RWPE1 (cell line): ENCODE results near the gene RERE.
A peak's percentile ranks its signal among the peaks of the same experiment; 100 is the strongest.

Experiments
- CTCF ChIA-PET: fragments of 350-600 bp; sonication (Branson Sonifier 250); formaldehyde crosslinking; extraction: SDS; loops from one replicate; lab custom pipeline; 2021; lab: Yijun Ruan, JAX
- POLR2A ChIA-PET: fragments of 400-600 bp; formaldehyde crosslinking; extraction: SDS; loops from one replicate; lab custom pipeline; 2020; ENCODE audit warnings: antibody characterized with exemption; ENCODE audit not compliant: low non-redundant PET; lab: Yijun Ruan, JAX
- DNase-seq: peaks from one replicate; pipeline ENCODE4 v3.0.0; 2012; ENCODE audit warnings: low spot score
- H3K27ac ChIP-seq: fragments of 450-650 bp; 2 replicates; pipeline ENCODE4 v1.5.1; 2017
- TF ChIP-seq, protein P1 (sequence below): fragments of 450-650 bp; conservative IDR thresholded peaks from 2 replicates; pipeline ENCODE4 v1.5.1; 2017; ENCODE audit warnings: low read depth, mild to moderate bottlenecking

Gene RERE

DNA sequence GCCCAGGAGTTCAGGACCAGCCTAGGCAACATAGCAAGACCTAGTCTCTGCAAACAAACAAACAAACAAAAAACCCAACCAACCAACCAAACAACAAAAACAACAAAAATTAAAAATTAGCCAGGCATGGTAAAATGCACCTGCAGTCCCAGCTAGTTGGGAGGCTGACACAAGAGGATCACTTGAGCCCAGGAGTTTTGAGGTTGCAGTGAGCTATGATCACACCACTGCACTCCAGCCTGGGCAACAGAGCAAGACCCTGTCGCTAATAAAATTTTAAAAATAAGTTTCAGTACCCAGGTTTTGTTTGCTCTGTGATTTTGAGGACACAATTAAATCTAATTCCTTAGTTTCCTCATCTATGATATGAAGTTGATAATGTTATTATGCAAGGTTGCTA, 298.3 kb downstream of the RERE start:
- CTCF ChIA-PET: no interaction called here
- POLR2A ChIA-PET: no interaction called here
- TF ChIP-seq, protein P1, sequence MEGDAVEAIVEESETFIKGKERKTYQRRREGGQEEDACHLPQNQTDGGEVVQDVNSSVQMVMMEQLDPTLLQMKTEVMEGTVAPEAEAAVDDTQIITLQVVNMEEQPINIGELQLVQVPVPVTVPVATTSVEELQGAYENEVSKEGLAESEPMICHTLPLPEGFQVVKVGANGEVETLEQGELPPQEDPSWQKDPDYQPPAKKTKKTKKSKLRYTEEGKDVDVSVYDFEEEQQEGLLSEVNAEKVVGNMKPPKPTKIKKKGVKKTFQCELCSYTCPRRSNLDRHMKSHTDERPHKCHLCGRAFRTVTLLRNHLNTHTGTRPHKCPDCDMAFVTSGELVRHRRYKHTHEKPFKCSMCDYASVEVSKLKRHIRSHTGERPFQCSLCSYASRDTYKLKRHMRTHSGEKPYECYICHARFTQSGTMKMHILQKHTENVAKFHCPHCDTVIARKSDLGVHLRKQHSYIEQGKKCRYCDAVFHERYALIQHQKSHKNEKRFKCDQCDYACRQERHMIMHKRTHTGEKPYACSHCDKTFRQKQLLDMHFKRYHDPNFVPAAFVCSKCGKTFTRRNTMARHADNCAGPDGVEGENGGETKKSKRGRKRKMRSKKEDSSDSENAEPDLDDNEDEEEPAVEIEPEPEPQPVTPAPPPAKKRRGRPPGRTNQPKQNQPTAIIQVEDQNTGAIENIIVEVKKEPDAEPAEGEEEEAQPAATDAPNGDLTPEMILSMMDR: no peak
- DNase-seq: no peak
- H3K27ac ChIP-seq: no peak overlapping the region

- H3K27ac ChIP-seq: no peak overlapping the region
- ChIA-PET POLR2A (no interaction called here), CTCF (no interaction called here)
- DNase-seq: no peak
- TF ChIP-seq, protein P1: no peak
Measured at GRCh38 chr1:8518490-8518801, 299.0 kb downstream of the RERE start.

GRCh38 chr1:8517661-8518489, 299.6 kb downstream of the RERE start:
- POLR2A ChIA-PET: no interaction called here
- CTCF ChIA-PET: no interaction called here
- TF ChIP-seq, protein P1: no peak
- no peak for DNase-seq
- H3K27ac ChIP-seq: peak overlapping the region; percentile 18; the same call in 1 of the 2 replicates

DNA sequence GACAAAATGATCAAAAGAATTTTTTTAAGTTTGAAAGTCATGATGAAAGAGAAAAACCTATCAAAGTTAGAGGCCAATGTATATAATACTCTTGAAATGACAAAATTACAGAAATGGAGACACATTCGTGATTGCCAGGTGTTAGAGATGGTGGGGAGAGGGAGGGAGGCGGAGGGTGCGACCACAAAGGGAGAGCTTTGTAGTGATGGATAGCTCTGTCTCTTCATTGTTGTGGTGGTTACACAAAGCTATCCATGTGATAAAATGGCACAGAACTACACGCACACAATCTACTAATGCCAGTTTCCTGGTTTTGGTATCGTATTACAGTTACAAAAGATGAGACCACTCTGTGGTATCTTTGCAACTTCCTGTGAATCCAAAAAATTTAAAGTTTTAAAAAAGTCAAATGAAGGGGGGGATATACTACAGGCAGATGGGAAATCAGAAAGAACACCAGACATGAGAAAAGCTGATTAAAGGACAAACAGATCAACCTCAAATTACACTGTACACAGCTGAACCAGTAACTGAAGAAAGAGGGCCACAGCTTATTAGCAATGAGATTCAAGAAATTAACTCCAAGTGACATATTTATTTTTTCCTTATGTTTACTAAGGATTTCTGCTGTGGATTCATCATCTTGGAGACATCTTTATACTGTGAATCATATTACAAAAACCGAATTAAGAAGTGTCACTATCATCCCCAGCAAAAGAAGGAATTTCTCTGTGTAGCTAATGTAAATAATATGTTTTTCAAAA, 300.5 kb downstream of the RERE start:
- no peak overlapping the region for H3K27ac ChIP-seq
- DNase-seq: no peak
- CTCF ChIA-PET: interaction anchor here (0.6 kb wide), 1 partner anchor 99 kb away, joined by 3 read pairs; no protein-coding TSS in a partner anchor
- TF ChIP-seq, protein P1: no peak
- POLR2A ChIA-PET: interaction anchor here (0.6 kb wide), 1 partner anchor 366 kb away, joined by 6 read pairs; no protein-coding TSS in a partner anchor

DNA sequence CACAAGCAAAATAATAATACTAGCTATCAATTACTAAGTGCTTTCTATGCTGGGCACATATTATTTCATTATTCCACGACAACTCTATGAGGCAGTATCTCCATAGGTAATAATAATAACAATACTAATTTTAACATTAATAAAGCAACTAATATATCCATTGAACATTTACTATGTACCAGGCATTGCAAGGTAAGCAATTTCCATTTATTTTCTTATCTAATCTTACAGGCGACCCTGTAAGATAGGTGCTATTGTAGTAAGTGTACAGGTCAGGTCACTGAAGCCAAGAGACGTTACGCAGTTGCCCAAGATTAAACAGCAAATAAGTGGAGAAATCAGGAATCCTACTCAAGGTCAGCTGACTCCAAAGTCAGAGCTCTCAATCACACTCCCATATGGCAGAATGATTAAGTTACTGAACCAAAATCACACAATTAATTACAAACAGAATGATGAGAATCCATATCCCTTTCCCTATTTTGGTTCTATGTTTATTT, 301.1 kb downstream of the RERE start:
- POLR2A ChIA-PET: interaction anchor here (0.6 kb wide), 1 partner anchor 365 kb away, joined by 6 read pairs; no protein-coding TSS in a partner anchor
- CTCF ChIA-PET: interaction anchor here (0.6 kb wide), 1 partner anchor 98 kb away, joined by 3 read pairs; no protein-coding TSS in a partner anchor
- H3K27ac ChIP-seq: no peak overlapping the region
- TF ChIP-seq, protein P1: no peak
- no peak for DNase-seq

GRCh38 chr1:8512504-8512903, 304.9 kb downstream of the RERE start:
- no peak for DNase-seq
- no peak overlapping the region for H3K27ac ChIP-seq
- ChIA-PET POLR2A (no interaction called here), CTCF (no interaction called here)
- TF ChIP-seq, protein P1: no peak
